GM18511 (cell line): Measurements from ENCODE around the gene AAGAB.
A peak's percentile ranks its signal among the peaks of the same experiment; 100 is the strongest.
"Not testable (repeated sequence)": the region's sequence is repeated elsewhere in the genome, so short reads cannot be mapped to it uniquely, and the experiment has no call there.

Source experiments
- ATAC-seq: cut with Tn5 transposase; IDR thresholded peaks from one replicate; pipeline ENCODE4 v1.9.1; 2021; ENCODE audit warnings: mild to moderate bottlenecking, moderate library complexity; ENCODE audit not compliant: unreplicated experiment

Gene AAGAB

DNA sequence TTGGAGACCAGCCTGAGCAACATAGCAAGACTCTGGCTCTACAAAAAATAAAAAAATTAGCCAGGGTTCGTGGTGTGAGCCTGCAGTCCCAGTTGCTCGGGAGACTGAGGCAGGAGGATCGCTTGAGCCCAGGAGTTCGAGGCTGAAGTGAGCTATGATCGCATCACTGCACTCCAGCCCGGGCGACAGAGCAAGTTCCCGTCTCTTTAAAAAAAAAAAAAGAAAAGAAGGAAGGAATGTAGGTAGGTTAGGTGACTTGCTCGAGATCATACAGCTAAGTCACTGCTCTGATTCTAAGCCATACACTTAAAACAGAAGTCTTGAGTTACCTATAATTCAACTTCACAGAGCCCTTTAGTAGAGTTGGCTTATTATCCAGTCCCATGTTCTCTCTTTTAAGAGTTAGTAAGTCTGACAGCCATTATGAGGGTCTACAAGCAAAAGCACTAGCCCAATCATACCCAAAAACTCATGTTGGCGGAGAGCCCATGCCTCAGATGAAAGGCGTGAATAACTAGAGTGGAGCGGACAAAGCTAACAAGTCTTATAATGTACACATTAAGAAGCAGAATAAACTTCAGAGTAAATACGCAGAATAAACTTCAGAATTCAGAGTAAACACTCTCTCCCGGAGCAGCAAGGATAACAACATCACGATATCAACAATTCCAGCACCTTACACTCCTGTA, 768 bp downstream of the AAGAB start:
- no peak for ATAC-seq

DNA sequence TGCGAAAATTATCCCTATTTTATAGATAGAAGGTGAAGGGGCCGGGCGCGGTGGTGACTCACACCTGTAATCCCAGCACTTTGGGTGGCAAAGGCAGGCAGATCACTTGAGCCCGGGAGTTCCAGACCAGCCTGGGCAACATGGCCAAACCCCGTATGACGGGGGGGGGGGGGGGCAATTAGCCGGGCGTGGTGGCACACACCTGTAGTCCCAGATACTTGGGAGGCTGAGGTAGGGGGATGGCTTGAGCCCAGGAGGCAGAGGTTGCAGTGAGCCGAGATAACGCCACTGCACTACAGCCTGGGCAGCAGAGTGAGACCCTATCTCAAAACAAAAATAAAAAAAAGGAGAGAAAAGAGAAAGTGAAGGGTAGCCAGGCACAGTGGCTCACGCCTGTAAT, 1.4 kb downstream of the AAGAB start:
- ATAC-seq: no peak

DNA sequence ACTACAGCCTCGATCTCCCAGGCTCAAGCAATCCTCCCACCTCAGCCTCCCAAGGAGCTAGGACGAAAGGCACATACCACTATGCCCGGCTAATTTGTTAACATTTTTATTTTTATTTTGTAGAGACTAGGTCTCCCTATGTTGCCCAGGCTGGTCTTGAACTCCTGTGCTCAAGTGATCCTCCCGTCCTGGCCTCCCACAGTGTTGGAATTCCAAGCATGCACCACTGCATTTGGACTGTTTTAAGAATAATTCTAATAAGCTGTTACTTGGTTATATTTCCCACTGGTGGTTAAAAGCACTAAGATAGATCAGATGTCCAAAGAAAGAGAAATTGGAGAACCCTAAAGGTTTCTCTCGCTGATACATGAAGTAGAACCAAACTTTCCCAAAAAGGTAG, 3.1 kb downstream of the AAGAB start:
- ATAC-seq: no peak

DNA sequence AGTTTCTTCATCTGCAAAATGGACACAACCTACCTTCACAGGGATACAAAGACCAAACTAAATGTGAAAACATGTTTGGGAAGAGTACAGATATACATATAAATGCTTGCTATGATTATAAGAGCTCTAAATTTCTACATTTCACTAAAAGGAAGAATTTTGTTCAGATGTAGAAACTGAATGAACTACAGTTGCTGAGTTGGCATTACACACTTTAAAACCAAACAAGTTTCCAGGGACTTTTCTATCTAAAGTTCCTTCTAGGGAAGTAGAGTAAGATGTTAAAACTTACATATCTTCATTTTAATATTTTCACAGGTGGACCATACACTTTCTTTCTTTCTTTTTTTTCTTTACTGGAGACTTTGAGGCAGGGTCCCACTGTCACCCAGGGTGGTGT, 4.6 kb downstream of the AAGAB start:
- ATAC-seq: no peak

DNA sequence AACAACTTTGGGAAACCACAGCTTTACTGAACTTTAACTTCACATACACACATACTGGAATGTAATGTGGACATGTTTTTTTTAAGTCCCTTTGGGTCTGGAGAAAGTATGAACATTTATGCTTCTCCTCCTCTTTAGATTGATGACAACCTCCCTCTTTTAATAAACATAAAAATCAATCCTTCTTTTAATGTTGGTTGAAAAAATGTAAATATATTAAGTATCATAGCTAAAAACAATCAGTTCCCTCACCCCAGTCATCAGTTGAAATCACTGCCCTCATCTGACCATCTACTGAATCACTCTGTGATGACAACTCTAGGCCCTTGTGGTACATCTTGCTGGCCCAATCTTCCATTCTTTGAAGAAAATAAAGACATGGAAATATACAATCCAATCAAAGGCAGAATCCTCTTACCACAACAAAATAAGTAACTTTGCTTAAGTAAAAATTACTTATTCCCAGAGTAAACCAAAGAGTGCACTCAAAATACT, 6.4 kb downstream of the AAGAB start:
- no peak for ATAC-seq

DNA sequence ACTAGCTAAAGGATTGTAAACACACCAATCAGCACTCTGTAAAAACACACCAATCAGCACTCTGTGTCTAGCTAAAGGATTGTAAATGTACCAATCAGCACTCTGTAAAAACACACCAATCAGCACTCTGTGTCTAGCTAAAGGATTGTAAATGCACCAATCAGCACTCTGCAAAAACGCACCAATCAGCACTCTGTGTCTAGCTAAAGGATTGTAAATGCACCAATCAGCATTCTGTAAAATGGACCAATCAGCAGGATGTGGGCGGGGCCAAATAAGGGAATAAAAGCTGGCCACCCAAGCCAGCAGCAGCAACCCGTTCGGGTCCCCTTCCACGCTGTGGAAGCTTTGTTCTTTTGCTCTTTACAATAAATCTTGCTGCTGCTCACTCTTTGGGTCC, 7.9 kb downstream of the AAGAB start:
- ATAC-seq: not testable (repeated sequence)

DNA sequence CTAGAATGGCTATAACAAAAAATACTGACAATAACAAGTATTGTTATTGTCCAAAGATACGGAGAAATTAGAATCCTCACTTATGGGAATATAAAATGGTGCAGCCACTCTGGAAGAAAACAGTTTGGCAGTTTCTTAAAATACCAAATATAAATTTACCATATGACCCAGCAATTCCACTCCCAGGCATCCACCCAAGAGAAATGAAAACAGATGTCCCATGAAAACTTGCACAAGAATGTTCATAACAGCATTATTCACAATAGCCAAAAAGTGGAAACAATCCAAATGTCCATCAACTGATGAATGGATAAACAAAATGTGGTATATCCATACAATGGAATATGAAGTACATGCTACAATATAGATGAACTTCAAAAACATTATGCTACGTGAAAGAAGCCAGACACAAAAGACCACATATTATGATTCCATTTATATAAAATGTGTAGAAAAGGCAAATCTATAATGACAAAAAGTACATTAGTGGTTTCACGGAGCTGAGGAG, 9.4 kb downstream of the AAGAB start:
- no peak for ATAC-seq

DNA sequence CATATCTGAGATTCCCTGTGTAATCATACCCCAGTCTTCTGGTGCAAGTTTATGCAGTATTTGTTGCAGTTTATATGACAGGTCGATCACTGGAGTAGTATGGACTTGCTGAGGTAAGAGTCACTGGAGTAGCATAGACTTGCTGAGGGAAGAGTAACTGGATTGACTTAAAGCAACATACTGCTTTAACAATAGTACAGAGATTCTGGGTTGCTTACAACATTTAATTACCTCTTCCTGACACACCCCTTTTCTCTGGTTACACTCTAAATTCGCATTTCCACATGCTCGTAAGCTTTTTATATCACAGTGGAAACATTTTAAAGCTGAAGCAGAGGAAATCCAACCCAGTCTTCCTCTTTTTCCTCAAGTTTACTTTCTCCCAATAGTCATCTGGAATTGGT, 11.8 kb downstream of the AAGAB start:
- ATAC-seq: no peak

DNA sequence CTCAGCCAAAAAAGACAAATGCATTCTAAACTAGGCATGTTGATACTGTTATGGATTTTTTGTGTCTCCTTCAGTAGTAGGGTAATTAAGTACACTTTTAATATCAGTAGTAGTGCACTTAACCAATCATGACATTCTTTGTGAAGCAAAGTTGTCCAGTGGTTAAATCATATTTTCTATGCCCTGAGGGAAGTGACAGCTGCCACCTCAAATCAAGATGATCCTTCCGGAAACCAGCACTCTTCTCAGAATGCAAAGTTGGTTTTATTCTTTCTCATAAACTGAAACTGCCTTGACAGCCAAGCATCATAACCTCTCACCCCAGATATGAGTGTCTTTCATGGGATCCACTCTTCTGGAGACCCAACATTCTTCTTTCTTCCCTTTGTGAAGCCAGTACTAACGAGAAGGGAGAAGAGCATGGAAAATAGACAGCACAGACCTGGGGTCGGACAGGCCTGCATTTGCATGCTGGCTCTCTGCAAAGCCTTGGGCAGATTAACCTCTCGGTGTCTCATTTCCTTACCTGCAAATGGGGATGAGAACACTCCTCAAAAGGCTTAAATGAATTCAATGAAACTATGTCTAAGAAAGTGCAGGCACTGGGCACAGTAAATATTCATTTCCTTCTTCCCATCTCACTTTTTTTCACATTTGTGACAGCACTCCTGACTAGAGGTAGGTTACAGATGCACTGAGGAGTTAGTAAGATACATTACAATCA, 13.2 kb downstream of the AAGAB start:
- ATAC-seq: peak; percentile 89

DNA sequence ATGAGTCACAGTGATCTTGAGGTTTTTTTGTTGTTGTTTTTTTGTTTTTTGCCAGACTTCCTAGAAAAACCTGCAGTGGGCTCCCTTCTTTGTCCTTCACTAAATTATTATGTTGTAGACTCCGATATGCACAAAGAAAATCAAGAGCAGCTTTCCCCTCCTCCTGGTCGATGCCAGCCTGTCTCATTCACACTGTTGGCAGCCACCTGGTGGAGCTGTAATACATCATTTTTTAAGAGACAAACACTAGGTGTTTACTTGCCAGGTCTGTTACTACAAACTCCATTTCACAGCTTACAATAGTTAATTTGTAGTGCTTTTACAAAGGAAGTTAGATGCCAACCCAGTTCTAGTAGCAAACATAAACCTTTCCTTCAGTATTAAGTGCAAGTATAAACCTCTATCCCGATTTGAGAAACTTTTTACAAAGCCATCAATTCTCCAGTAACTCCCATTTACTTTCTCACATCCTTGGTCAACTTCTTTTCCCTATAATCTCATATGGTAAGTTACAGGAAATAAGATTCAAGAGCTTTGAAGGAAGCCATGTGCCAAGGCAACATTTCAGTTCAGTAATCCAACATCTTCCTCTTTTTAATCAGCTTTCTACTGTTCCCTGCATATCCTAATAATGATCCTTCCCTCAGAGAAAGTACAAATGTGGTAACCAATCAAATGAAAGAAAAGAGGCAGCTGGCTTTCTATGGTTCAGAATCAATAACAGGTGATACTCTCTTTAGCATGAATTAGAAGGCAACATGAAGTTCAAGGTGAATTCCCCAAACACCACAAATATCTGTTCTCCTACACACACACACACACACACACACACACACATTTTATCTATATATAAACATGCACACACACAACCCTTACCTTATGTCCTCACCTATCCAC, 14.0 kb downstream of the AAGAB start:
- ATAC-seq: peak; percentile 18

DNA sequence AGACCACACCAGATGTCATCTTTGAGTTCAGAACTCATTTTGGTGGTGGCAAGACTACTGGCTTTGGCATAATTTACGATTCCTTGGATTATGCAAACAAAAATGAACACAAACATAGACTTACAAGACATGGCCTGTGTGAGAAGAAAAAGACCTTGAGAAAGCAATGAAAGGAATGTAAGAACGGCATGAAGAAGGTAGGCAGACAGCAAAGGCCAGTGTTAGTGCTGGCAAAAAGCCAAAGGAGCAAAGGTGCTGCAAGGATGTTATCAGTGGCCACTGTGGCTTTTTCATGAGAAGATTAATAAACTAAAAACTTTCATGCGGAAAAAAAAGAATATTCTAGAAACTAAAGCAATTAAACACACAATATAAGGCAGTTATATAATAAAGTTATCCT, 21.9 kb downstream of the AAGAB start:
- ATAC-seq: no peak

DNA sequence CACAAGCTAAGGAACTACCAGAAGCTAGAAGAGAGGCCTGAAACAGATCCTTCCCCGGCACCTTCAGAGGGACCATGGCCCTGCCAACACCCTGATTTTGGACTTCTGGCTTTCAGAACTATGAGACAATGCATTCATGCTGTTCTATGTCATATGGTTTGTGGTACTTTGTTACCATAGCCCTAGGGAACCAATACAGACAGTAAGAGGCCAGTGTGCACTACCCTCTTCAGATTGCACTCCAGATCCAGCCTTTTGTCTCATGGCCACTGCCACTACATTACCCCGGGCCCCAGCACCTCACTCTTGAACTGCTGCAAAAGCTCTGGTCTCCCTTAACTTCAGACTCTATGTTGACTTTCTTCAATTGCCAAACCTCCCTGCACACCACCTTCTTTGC, 24.0 kb downstream of the AAGAB start:
- ATAC-seq: no peak

DNA sequence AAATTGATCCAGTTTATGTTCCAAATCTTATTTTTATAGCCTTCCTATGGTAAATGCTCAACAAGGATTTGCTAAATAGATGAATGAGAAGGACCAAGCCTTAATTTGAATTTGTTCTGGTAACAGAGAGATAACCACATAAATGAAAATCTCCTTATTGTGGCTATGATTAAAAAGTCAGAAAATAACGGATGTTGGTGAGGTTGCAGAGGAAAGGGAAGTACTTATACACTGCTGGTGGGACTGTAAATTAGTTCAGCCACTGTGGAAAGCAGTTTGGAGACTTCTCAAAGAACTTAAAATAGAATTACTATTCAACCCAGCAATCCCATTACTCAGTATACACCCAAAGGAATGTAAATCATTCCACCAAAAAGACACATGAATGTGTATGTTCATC, 26.2 kb downstream of the AAGAB start:
- ATAC-seq: no peak

DNA sequence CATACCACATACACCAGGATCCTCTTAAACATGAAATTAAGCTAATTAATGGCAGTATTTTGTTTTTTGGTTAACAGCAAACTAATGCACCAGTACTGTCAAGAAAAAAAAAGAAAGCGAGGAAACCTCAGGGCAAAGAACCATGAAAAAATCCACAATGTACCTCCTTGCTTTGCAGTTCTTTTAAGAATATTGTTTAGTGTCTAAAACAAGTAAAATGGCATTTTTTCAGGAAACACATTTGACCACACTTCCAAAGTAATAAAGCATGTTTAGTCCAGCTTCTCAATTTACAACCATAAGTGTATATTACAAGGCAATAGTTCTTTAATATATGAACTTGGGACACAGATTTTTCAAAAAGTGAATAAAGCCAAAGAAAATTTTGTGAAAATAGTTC, 26.6 kb downstream of the AAGAB start:
- no peak for ATAC-seq

DNA sequence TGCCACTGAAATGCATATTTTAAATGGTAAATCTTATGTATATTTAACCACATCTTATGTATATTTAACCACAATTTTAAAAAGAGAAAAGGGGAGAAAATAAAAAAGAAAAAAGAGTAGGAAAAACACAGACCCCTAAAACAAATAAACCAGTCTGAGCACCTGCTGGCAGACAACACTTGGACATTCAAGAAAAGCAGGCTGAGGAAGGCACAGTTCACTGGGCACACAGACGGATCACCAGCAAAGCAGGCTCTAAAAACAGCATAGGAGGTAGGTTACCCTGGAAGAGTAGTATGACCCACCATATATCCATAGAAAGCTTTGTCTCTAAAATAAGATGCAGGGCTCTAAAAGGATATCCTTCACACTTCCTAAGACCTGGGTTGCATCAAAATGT, 27.0 kb downstream of the AAGAB start:
- ATAC-seq: no peak

DNA sequence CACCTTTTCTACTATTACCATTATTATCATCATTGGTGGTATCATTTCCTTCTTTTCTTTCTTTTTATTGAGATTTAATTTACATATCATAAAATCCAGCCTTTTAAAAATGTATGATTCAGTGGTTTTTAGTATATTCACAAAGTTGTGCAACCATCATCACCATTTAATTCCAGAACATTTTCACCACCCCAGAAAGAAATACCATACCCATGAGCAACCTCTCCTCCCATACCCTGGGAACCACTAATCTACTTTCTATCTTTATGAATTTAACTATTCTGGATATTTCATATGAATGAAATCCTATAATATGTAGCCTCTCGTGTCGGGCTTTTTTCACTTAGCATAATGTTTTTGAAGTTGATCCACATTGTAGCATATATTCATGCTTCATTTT, 29.1 kb downstream of the AAGAB start:
- no peak for ATAC-seq

DNA sequence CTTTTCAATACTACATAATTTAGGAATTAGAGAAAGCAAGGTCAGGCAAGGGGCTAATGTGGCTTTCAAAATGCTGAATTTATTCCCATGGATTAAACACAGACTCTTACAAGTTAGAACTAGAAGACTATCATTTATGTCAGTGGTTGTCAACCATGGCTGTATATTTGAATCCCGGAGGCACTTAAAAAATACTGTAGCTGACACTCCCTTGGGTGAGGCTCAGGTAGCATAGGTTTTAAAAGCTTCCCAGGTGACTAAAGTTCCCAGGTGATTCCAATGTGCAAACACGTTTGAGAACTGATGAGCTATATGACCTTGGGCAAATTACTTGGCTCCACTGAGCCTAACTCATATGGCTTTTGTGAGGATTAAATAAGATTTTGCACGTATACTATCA, 29.6 kb downstream of the AAGAB start:
- no peak for ATAC-seq

DNA sequence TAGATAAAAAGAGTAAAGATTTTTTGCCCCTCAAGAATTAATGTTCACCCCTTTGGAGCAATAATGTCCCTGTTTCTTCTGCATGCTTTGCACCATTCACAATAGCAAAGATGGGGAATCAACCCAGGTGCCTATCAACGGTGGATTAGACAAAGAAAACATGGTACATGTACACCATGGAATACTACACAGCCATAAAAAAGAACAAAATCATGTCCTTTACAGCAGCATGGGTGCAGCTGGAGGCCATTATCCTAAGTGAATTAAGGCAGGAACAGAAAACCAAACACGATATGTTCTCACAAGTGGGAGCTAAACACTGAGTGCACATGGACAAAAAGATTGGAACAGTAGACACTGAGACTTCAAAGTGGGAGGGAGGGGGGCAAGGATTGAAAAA, 35.2 kb downstream of the AAGAB start:
- ATAC-seq: no peak

DNA sequence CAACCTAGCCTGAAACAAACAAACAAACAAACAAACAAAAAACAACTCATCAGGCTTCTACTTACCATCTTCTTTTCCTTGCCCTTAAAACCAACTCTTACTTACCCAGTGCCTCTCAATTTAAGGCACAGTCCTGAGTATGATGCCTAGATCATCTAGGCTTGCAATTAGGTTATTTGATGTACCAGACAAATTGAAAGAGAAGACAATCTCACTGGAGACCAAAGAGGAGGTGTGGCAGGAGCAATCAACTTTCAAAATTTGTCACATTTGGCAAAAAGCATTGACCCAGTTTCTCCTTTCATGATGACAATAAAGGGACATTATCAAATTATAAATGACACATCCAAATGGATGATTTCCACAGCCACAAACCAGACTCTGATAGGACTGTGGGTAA, 36.0 kb downstream of the AAGAB start:
- no peak for ATAC-seq

DNA sequence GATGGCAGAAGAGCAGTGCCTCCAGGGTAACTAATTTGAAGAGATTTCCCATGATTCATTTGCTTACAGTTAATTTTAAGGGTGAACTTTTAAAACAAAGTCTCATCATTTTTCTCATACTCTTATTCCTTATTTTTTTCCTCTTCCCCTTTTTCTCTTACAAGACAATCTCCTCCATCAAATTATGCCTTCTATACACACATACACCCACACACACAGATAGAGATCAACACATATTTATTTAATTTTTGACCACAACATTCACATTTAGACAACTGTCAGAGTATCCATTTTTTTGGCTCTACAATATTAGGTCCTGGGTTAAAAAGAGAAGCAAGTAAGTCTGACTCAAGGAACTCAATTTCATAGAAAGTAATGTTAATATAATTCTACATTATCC, 37.6 kb downstream of the AAGAB start:
- no peak for ATAC-seq

DNA sequence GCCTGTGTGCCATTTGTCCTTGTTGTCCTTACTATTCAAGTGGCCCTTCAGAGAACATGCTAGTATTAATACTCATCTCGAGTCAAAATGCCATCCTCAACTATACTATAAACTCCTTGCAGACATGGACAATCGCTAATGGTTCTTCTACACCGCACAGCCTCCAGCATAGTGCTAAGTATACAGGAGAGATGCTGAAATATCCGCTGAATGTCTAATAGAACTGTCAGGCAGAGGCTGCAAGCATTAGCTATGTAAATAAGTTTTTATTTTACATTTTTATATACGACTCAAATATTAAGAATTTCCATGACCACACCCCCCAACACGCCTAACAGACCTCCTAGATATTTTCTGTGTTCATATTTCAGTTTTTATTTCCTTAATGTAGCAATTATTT, 39.4 kb downstream of the AAGAB start:
- no peak for ATAC-seq
